RWPE1 (cell line): Measurements from ENCODE around the gene HBM.
"Not testable (repeated sequence)": the region's sequence is repeated elsewhere in the genome, so short reads cannot be mapped to it uniquely, and the experiment has no call there.

ENCODE experiments used
- CTCF ChIA-PET: fragments of 350-600 bp; sonication (Branson Sonifier 250); formaldehyde crosslinking; extraction: SDS; loops from one replicate; lab custom pipeline; 2021; lab: Yijun Ruan, JAX
- POLR2A ChIA-PET: fragments of 400-600 bp; formaldehyde crosslinking; extraction: SDS; loops from one replicate; lab custom pipeline; 2020; ENCODE audit warnings: antibody characterized with exemption; ENCODE audit not compliant: low non-redundant PET; lab: Yijun Ruan, JAX
- DNase-seq: peaks from one replicate; pipeline ENCODE4 v3.0.0; 2012; ENCODE audit warnings: low spot score
- H3K27ac ChIP-seq: fragments of 450-650 bp; 2 replicates; pipeline ENCODE4 v1.5.1; 2017
- CTCF ChIP-seq: fragments of 450-650 bp; conservative IDR thresholded peaks from 2 replicates; pipeline ENCODE4 v1.5.1; 2017; ENCODE audit warnings: low read depth, mild to moderate bottlenecking

HBM gene

GRCh38 chr16:167122-167690, 1.4 kb downstream of the HBM start:
- no peak for DNase-seq
- POLR2A ChIA-PET, result no interaction called here
- CTCF ChIA-PET, result interaction anchor here (0.6 to 1.1 kb wide), 2 partner anchors 13 to 111 kb away, joined by 3 to 5 read pairs; partner anchors contain the start of gene HBQ1
- H3K27ac ChIP-seq, result no peak overlapping the region
- no peak for TF ChIP-seq CTCF

GRCh38 chr16:168424-168823, 2.6 kb downstream of the HBM start:
- CTCF ChIA-PET, result no interaction called here
- POLR2A ChIA-PET, result no interaction called here
- H3K27ac ChIP-seq, result no peak overlapping the region
- no peak for TF ChIP-seq CTCF
- no peak for DNase-seq

DNA sequence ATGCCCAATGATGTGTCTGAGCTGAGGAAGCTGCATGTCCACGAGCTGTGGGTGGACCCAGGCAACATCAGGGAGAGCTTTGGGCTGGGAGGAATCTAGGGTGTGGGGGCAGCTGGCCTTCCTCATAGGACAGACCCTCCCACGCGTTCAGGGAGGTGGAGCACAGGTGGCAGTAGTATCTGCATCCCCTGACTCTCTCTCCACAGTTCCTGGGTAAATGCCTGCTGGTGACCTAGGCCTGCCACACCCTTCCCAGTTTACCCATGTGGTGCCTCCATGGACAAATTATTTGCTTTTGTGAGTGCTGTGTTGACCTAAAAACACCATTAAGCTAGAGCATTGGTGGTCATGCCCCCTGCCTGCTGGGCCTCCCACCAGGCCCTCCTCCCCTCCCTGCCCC, 3.2 kb downstream of the HBM start:
- no peak overlapping the region for H3K27ac ChIP-seq
- DNase-seq, result no peak
- POLR2A ChIA-PET, result no interaction called here
- CTCF ChIA-PET, result no interaction called here
- no peak for TF ChIP-seq CTCF

DNA sequence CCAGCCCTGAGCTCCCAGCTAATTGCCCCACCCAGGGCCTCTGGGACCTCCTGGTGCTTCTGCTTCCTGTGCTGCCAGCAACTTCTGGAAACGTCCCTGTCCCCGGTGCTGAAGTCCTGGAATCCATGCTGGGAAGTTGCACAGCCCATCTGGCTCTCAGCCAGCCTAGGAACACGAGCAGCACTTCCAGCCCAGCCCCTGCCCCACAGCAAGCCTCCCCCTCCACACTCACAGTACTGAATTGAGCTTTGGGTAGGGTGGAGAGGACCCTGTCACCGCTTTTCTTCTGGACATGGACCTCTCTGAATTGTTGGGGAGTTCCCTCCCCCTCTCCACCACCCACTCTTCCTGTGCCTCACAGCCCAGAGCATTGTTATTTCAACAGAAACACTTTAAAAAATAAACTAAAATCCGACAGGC, 4.3 kb downstream of the HBM start:
- CTCF ChIA-PET, result interaction anchor here (0.6 to 1.2 kb wide), 3 partner anchors 10 to 73 kb away, joined by 3 read pairs; partner anchors contain the start of gene HBQ1
- DNase-seq, POLR2A ChIA-PET, H3K27ac ChIP-seq: not testable (repeated sequence)

GRCh38 chr16:170788-171187, 5.0 kb downstream of the HBM start:
- no peak for TF ChIP-seq CTCF
- ChIA-PET CTCF (interaction anchor here (0.6 to 1.2 kb wide), 4 partner anchors 10 to 74 kb away, joined by 3 read pairs; partner anchors contain the start of gene HBQ1), POLR2A (no interaction called here)
- DNase-seq, result no peak
- no peak overlapping the region for H3K27ac ChIP-seq

DNA sequence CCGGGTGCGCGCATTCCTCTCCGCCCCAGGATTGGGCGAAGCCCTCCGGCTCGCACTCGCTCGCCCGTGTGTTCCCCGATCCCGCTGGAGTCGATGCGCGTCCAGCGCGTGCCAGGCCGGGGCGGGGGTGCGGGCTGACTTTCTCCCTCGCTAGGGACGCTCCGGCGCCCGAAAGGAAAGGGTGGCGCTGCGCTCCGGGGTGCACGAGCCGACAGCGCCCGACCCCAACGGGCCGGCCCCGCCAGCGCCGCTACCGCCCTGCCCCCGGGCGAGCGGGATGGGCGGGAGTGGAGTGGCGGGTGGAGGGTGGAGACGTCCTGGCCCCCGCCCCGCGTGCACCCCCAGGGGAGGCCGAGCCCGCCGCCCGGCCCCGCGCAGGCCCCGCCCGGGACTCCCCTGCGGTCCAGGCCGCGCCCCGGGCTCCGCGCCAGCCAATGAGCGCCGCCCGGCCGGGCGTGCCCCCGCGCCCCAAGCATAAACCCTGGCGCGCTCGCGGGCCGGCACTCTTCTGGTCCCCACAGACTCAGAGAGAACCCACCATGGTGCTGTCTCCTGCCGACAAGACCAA, 6.7 kb downstream of the HBM start, which contains the start of gene HBA2:
TSS of gene HBA2 (plus strand) at position 503 of the 568 bp plus-strand sequence. CDS start at position 540, 37 bp downstream.
- POLR2A ChIA-PET, CTCF ChIA-PET, H3K27ac ChIP-seq, DNase-seq: not testable (repeated sequence)

GRCh38 chr16:173211-173854, 7.6 kb downstream of the HBM start:
- H3K27ac ChIP-seq, DNase-seq, POLR2A ChIA-PET, CTCF ChIA-PET: not testable (repeated sequence)

- CTCF ChIA-PET, DNase-seq, H3K27ac ChIP-seq, POLR2A ChIA-PET: not testable (repeated sequence)
Measured at GRCh38 chr16:173928-174769, 8.4 kb downstream of the HBM start.
